D721Med (cell line): Measurements from ENCODE around the gene DCP1B.
A peak's percentile ranks its signal among the peaks of the same experiment; 100 is the strongest.

Source experiments
- DNase-seq: peaks from one replicate; pipeline ENCODE4 v3.0.0; 2011; ENCODE audit warnings: low spot score; ENCODE audit not compliant: insufficient read length
- FAIRE-seq: peaks from 2 replicates; lab custom pipeline; 2011; peaks lifted over from hg19 to GRCh38; lab: Jason Lieb, UNC
- CTCF ChIP-seq: IDR thresholded peaks from 2 replicates; pipeline ENCODE4 v1.5.1; 2012; ENCODE audit warnings: mild to moderate bottlenecking, control low read depth; ENCODE audit not compliant: insufficient read depth; ENCODE audit errors: missing control alignments

DCP1B gene

DNA sequence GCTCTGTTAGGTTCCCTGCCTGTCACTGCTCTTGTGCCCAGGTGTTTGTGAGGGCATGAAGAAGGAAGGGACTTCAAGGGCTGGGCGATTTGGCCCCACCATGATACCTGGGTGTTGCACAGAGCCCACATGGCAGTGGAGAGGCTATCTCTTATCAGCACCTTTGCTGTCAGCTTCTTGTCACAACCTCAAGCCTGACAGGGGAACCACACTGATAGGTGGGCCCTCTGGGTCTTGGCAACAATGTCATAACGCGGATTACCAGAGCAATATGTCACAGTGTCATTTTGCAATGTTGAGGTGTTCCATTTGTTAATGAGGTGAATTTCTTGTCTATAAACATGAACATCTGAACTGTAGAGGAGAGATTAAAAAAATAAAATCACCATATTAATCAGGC is 25.6 kb upstream of the DCP1B start:
- no peak for DNase-seq
- FAIRE-seq, result no peak
- TF ChIP-seq CTCF, result no peak

GRCh38 chr12:2027351-2027750 is 23.1 kb upstream of the DCP1B start:
- DNase-seq, result no peak
- FAIRE-seq, result peak; percentile 11
- TF ChIP-seq CTCF, result no peak

DNA sequence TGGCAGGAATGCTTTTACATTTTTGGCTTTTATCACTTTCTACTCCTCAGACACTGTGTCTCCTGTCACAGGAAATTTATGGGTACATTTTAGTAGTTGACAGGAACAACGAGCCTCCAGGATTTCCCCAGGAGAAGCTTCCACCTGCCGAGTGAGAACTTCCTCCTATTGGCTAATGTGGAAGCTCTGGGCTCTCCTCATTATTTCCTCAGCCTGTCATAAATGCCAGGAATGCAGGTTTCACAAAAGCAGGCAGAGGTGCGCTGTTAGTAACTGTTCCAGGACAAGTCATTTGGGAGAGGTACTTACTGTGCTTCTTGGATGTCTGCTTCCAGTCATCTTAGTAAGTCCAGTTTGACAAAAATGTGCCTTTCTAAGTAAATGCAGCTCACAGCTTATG is 19.1 kb upstream of the DCP1B start:
- DNase-seq, result no peak
- FAIRE-seq, result no peak
- TF ChIP-seq CTCF, result no peak

DNA sequence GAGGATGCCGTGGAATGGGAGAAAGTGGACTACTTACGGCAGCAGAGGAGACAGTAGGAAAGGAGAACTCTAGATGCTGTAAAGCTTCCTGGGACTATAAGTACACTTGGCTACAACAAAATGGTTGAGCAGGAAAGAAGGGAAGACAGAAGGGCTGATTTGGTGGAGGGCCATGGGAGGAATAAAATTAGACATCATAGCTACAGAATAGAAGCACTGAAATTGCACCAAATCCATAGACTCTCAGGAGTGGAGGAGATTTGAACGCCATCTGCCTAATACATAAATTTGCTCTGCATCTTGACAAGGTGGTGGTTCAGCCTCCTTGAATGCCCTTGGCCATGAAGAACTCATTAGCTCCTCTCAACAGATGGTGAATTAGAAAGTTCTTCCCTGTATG is 16.3 kb upstream of the DCP1B start:
- FAIRE-seq (no peak), DNase-seq (no peak)
- TF ChIP-seq CTCF, result no peak

DNA sequence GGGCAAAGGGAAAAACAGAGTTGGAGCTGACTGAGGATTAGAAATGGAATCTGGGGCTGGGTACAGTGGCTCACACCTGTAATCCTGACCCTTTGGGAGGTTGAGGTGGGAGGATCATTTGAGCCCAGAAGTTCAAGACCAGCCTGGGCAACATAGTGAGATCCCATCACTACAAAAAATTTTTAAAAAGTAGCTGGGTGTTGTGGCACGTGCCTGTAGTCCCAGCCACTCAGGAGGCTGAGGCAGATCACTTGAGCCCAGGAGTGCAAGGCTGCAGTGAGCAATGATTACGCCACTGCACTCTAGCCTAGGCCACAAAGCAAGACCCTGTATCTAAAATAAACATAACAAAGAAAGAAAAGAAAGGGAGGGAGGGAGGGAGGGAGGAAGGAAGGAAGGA is 14.9 kb upstream of the DCP1B start:
- TF ChIP-seq CTCF, result no peak
- FAIRE-seq (no peak), DNase-seq (no peak)

DNA sequence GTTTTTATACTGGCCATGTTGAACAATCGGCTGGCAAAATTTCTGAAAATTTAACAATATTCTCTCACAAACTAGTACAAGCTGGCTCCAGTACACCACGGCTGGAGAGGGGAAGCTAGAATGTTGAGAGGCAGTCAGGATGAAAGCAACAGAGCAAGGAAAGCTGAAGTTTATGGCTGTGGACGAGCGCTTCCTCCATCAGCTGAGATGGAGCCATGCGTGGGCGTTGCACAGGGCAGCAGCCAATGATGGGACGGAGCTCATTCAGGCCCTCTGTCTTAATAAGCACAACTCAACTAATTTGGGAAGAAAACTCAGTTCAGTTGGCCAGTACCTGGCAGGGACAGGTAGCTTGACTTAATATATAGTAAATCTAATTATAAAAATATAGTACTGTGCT is 14.1 kb upstream of the DCP1B start:
- no peak for TF ChIP-seq CTCF
- FAIRE-seq (no peak), DNase-seq (no peak)

GRCh38 chr12:2017546-2018337 is 13.5 kb upstream of the DCP1B start:
- no peak for DNase-seq
- FAIRE-seq, result no peak
- TF ChIP-seq CTCF, result no peak
